ENCODE measurements around the gene TEK.

- TF ChIP-seq CTCF (IDR thresholded peaks at IDR 0.05; ENCODE audit: low read depth, low read length) (no peak), POLR2A (IDR thresholded peaks at IDR 0.05; ENCODE audit: extremely low read depth, insufficient read length) (no peak)
These were observed 33.4 kb downstream of the TEK start for GRCh38 chr9:27142299-27142930.
